Putamen (tissue), 1 donor: Measurements from ENCODE around the gene DTHD1.
A peak's percentile ranks its signal among the peaks of the same experiment; 100 is the strongest.

Experiments
- DNase-seq: peaks from one replicate; pipeline ENCODE4 v3.0.0-alpha.2; 2016; ENCODE audit warnings: low spot score

Gene DTHD1

DNA sequence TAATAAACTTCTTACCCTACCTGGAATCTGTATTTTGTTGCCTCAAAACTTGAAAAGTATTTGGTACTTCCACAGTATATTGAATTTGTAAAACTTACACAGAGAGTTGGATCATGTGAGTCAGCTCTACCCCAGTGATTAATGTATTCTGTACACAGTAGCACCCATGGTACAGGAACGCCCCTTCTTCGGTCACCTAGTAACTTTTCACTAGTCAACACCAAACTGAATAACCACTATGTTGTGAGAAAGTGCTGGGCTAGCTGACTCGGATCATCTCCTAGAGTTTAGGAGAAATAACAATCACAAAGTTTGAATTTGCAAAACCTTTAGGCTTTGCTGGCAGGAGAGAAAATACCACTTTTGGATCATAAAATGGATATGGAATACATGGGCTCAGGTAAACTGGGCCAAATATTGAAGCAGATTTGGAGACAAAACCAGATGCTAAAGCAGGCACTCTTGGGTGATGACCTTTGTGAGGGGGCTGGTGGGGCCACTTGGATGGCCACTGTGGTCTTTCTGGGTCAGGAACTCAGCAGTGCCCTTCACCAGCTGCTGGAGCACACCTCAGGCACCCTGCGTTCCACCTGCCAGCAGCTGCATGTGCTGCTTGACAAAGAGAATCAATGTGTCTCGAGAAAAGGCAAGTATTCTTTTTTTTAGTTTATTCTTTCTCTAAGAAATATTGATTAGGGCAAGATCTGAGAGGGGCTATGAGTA is at the start of gene DTHD1:
TSS of gene DTHD1 (plus strand) at position 233 of the 723 bp plus-strand sequence. CDS start at position 376, 143 bp downstream.
- no peak for DNase-seq

DNA sequence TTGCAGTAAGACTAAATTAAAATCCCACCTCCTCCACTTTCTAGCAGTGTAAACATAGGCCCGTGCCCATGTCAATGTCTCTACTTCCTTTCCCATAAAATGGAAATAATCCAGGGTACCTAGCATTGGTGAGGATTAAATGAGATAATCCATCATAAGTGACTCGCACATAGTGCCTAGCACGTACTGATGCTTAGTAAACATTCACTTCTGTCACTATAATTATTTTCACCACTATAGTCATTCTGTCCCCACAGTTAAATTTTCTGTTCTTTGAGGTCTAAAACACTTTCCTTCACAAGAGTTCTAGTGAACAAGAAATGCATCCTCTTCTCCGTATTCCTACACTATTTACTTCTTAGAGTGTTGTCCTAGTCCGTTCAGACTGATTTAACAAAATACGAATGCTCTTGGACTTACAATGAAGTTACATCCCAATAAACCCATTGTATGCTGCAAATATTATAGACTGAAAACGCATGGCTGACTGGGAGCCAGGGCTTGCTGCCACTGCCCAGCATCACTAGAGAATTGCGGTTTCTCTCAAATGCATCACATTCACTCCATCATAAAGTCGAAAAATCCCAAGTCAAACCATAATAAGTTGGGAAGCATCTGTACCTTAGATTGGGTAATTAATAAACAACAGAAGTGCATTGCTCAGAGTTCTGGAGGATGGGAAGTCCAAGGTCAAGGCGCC is 47.7 kb upstream of the DTHD1 start:
- DNase-seq = no peak

DNA sequence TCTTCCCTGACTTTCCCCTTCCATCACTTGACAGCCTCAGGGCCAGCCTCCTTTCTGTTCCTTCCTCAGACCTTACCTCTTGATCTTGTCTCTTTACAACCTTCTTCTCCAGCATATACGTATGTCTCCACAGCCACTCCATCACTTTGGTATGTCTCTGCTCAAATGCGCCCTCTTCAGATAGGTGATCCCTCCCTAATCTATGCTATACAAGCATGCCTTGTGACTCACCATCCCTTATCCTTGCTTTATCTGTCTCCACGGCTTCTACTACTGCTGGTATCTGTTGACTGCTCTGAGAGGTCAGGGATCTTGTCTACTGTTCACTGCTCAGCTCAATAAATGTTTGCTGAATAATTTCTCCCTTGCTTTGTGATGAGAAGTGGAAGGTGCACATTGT is 46.1 kb upstream of the DTHD1 start:
- DNase-seq = no peak

DNA sequence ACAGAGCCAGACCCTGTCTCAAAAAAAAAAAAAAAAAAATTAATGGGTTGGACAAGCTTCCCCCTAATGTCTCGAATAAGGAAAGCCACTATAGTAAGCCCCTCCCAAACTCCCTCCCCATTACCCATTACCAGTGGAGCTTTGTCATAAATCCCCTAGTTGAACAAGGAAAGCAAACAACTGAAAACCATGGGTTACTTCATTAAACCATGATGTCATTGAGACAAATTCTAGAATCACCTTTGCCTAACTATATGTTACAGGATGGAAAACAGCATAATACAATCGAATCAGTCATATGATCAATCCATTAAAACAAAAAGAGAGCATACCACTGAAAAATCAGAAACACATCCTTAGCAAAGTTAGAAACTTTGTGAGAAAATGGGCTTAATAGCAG is 45.3 kb upstream of the DTHD1 start:
- DNase-seq = no peak

DNA sequence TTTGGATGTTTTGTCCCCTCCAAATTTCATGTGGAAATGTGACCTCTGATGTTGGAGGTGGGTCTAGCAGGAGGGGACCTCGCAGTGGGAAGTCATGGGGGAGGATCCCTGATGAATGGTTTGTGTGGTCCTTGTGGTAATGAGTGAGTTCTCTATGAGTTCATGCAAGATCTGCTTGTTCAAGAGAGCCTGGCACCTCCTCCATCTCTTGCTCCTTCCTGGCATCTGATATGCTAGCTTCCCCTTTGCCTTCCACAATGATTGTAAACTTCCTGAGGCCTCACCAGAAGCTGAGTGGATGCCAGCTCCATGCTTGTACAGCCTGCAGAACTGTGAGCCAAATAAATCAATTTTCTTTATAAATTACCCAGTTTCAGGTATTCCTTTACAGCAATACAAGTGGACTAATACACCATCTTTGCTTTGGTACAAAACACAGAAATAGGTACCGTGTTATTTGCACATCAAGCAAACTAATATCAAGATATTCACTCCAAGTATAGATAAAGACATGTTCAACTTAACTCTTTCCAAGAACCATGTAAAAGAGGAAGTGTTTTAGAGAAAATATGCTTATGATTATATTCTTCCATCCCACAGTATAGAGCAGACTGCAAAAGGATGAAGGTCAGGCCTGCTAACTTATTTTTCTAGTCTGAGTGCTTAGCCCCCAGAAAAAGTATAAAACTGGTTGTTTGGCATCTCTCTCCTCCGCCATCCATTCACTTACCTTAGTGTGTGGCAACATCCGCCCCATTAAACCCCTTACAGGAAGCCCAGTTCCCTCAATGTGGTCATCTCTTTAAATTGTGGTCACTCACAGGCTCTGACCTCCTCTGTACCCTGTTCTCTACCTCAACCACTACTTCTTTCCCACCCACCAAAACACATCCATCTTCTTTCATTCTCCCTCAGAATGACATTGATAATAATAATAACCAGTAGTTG is 43.8 kb upstream of the DTHD1 start:
- no peak for DNase-seq

DNA sequence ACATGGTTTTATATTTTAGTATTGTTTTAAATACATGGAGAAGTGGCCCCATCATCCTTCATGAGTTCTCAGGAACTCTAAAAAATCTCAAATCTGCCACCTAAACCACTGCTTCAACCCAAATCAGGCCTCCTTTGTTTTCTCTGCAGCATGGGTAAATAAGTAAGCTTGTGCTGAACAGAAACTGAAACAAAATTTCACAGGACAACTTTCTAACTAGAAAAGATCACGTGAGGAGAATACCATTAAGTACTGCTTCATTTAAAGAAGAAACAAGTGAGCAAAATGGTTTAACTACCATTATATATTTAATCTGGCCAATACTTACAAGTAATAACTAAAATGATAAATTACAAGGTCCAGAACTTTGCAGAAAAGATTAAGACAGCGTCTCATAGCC is 39.6 kb upstream of the DTHD1 start:
- no peak for DNase-seq

DNA sequence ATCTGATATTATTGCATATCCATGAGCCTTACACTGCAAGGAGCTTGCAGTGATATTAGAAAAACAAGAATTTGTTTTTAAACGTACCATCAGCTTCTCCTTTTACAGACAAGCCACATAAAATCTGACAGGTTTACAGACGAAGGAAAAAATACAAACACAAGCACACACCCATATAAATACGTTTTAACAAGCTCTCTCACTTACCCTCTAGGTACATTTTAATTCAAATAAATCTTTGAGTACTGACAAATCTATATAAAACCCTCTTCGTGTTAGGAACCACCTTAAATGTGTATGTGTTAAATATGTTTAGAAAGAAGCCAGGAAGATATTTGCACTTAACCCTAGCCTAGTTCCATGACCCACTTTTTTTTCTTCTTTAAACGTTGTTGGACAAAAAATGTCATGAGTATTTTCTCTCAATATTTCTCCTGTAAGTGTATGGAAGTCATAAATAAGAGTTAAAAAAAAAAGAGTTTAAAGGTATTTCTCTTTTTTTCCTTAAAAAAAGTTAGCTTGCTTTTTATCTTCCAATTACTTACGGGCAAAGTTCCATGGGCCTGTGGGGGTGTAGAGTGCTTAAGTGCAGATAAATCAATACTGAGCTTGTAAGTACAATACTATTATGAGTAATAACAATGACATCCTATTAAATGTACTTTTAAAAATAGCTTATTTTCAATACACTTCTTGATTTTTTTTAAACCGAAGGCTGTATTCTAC is 38.6 kb upstream of the DTHD1 start:
- no peak for DNase-seq

DNA sequence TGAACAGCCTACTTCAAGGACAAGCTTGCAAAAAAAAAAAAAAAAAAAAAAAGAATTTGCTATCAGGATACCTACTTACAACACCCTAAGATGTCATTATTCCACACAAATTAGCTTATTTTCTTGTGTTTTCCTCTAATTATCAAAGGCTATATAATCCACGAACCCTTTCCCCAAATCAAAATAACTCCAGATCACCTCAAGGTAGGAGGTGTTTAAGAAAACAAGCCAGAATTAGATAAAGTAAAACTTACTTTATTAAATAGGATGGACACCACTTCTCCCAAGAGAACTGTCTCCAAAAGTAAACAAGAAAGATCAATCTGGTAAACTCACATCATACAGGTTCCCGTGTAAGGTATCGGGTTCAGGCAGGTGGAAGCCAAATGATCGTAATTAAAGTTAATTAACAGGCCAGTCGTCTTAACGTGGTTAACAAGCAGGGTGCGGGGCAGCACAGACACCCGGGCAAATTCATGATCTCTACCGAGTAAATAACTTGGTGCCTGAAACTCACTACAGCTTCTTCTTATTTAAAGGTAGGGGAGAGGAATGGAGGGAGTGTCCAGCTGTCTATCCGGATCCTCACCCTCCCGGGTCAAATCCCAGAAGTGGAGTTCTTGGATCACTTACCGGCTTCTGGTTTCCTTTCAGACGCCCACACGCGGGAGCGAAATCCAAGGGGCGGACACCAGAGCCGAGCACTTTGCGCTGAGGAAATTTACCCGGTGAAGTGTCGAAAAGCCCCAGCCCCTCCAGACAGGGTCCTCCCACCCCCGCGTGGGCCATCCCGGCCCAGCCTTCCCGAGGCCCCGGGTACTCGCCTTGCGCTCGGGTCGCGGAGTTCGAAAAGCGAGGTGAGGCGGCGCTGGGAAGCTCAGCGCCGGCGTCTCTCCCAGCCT is 37.8 kb upstream of the DTHD1 start:
- DNase-seq = peak; percentile 76

DNA sequence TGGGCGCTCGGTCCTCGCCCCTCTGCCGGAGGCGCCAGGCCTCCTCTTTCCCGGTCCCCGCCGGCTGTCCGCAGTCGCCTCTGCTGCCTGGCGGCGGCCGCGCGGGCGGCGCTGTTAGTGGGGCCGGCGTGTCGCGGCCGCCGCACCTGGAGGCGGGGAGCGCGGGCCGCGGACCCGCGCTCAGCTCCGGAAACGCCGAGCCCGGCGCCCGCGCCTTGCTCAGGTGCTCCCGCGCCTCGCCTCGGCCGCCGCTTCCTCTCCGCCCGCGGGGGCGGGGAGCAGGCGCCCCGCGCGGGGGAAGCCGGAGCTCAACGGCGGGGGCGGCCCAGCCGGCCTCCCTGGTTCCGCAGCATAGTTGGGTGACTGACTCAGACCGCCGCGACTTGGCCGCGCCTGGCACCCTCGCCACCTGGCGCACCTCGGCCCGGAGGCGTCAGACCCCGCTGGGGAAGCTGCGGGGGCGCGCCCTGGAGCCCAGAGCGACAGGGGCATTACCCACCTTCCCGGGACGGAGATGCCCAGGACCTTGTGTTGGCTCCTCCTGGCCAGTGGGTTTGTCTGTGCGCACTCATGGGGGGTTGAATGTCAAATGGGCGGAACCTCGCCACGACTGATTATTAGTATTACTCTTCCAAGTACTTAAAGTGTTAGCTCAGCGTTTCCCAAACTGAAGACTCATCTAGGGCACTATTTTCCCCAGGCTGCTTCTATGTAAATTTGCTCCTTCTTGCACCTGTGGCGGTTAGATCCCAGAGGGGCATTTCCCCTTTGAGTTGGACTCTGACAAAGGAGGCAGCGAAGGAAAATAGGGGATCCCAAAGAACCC is 36.9 kb upstream of the DTHD1 start, which contains the start of gene ARAP2:
TSS of gene ARAP2 (minus strand) at position 258 of the 826 bp plus-strand sequence. CDS start 15,028 bp downstream, outside the sequence.
- peak; percentile 71 for DNase-seq

DNA sequence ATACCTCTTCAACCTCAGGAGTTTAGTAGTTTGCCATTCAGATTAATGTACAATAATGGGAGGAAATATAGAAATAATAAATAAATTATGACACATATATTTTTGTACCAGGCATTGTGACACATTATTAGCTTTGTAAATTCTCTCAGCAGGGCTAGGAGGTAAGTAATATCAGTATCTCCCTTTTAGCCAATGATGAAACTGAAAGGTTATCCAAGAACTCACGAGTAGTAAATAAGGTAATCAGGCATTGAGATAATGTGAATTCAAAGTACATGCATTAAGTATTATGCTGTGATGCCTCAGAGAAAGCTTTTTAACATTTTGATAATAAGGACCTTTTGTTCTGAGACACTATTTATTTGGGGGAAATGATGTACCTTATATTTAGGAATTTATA is 31.8 kb upstream of the DTHD1 start:
- DNase-seq = no peak

DNA sequence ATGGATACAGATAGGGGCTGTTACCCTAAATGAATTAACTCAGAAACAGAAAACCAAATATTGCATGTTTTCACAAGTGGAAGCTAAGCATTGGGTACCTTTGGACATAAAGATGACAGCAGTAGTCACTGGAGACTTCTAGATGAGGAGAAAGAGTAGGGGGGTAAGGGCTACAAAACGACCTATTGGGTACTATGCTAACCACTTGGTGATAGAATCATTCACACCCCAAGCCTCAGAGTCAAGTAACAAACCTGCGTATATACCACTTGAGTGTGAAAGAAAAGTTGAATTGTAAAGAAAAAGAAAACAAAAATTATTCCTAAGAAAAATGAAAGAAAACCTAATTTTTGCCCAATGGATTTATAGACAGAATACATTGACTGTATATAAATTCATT is 29.4 kb upstream of the DTHD1 start:
- DNase-seq = no peak

DNA sequence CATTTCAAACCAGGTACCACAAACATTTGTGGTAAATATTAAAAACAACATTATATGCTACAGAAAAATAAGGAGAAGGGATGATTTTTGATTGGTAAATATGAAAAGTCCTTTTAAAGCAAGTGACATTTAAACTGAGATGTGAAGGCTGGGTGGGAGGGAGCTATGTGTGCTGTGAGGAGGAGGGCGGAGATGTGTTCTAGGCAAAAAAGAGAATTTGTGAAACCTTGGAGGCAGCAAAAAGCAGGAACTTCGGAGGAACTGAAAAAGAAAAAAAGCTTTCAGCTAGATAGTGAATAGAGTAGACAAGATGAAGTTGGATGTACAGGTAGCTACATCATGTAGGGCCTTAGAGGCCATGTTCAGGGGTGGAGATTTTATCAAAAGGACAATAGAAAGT is 27.0 kb upstream of the DTHD1 start:
- peak; percentile 67 for DNase-seq

DNA sequence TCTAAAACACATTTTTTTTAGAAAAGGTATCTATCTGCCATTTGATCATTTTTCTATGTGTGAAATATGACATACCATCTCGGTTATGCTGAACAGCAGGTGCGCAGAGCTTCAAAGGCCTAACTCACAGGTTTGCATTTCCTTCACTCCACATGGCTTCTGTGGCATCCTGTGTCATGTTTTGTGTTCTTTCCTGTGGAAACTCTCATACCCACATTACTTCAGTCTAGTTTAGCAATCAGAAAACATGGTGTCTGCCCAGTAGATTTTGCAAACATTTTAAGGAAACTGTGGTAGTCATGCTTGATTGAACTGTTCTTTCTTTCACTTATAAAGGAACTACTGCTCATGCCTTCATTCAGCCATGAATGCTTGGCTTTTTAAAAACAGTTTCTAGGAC is 25.8 kb upstream of the DTHD1 start:
- DNase-seq = no peak

DNA sequence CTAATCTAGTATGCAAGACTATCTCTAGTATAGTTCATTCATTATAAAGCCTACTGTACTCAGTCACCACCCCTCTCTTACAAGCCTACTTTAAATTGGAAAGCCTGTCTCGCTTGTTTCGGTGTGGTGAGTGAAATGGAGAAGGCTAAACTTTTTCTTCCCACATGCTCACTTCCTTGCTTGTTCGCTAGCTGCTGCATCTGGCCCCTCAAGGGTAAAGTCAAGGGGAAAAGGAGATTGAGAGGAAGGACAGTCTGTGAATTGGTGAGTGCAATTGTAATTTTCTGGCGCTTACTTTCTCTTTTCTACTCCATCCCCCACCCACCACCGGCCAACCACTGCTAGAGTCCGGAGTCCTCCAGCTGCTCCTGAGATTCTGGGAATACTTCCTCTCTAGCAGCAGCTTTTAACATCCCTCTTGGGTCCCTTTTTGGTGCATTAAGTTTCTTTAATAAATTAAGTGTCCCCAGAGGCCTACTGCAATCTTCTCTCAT is 25.0 kb upstream of the DTHD1 start:
- DNase-seq = no peak

DNA sequence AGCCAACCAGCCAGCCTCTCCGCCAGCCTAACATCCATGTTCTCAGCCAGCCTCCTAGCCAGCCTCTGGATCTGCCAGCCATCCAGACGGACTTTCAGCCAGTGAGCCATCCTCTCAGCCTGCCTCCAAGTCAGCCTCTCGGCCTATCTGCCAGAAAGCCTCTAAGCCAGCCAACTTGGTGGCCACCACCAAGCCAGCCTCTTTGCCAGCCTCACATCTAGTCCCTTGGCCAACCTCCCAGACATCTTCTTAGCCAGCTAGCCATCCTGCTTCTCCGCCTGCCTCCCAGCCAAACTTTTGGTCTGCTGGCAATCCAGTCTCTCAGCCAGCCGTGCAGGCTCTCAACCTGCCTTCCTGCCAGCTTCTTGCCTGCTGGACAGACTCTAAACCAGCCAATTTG is 20.7 kb upstream of the DTHD1 start:
- no peak for DNase-seq

DNA sequence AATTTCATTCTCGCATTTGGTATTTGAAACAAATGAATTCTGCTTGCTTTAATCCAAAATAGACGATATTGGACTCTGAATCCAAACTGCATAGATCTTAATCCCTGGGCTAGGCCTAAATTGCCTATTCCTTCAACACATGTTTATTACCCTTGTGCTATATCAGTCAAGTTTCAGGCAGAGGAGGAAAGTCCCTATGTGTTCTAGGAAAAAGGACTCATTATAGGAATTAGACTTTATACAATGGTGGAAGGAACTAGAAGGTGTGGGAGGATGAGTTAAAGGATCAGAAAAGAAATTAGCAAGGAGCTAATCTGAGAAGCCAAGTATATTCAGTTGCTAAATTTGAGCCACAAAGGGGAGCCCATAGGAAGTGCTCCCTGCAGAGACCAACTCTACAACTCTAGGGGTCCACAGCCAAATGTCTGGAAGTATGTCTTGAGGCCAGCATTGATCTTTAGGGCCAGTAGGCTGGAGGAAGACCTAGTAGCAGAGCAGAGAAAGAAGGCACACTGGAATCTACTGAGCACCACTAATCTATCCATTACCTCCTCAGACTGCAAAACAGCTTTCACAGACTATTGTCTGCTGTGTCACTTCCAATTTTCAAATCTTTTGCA is 17.1 kb upstream of the DTHD1 start:
- no peak for DNase-seq

DNA sequence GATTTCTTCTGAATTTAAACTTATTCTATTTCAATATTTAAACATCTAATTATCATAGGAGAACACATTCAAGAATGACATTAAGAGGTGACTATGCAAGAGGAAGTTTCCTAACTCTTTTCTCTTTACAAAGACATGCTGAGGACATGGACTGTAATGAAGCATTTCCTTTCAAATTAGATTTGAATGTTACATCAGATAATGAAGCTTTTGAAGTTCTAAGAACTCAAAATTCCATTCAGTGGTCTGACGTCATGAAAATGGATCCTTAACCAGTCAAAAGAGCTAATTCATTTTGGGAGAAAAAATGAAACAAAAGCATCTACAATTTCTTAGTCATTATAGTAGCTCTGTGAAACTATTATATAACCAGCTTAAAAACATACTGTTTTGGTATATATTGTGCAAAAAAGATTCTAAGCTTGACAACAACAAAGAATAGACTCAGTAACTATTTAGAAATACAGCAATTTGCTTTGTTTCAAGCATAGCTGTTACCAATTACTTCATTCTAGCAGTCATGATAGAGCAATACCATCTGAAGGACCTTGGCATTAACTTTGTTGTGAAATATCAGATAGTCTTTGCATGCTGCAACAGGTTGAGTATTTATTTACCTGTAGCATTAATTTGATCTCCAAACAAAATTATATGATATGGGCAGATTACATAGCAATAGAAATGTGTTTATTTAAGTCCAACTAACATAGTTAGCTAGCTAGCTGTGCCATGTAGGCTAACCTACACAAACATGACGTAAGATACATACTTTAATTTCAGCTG is 13.7 kb upstream of the DTHD1 start:
- DNase-seq = no peak

DNA sequence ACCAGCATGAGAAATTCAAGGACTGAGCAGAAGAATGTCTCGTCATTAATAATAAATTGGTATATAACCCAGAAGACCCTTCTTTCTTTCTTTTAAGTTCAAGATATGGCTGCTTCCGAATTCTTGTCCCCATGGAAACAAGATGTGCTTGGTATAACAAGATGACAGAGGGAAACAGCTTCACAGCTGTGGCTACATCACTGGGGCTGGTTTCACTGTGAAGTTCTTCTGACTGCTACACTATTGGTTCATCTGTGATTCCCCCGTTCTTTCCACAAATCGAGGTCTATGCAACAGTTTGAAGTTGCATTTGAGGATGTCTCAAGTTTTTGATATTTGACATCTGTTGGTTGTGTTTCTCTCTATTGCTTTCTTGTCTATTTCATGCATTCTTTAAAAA is 12.3 kb upstream of the DTHD1 start:
- DNase-seq = peak; percentile 71
